Left ventricle myocardium inferior (tissue), 1 donor: ENCODE results near the gene IPPK. TPM values are rescaled to one million over a fixed set of nuclear protein-coding genes. Genes with fewer than 3 reads are reported as not detected.

Experiments used
- DNase-seq: peaks from one replicate; pipeline ENCODE4 v3.0.0-alpha.2; 2020
- H3K27ac ChIP-seq: fragments of 200-600 bp; replicated peaks from 2 replicates; pipeline ENCODE4 v1.8.0; 2021
- H3K27me3 ChIP-seq: fragments of 200-600 bp; 2 replicates; pipeline ENCODE4 v1.8.0; 2021; ENCODE audit warnings: low read depth
- H3K36me3 ChIP-seq: fragments of 200-600 bp; 2 replicates; pipeline ENCODE4 v1.8.0; 2021
- H3K4me1 ChIP-seq: fragments of 200-600 bp; 2 replicates; pipeline ENCODE4 v1.8.0; 2021
- H3K4me3 ChIP-seq: fragments of 200-600 bp; 2 replicates; pipeline ENCODE4 v1.8.0; 2021; ENCODE audit warnings: mild to moderate bottlenecking, moderate library complexity
- H3K9me3 ChIP-seq: fragments of 200-600 bp; replicated peaks from 2 replicates; pipeline ENCODE4 v1.8.0; 2021
- intact Hi-C: fragments of 100-400 bp; cut with micrococcal nuclease; formaldehyde crosslinking; loops from one replicate; pipeline ENCODE4 v1.11.0; 2022
- total RNA-seq: library from RNA; stranded (reverse); fragmentation: NEBNext Ultra II Directional; extraction: Animal tissue kit (Norgen Biotek cat#: 25700); gene quantifications from one replicate; pipeline ENCODE4 v1.2.1, GENCODE V29; 2021
- TF ChIP-seq, protein P1 (sequence below): fragments of 200-600 bp; IDR thresholded peaks from 2 replicates; pipeline ENCODE4 v1.8.0; 2021; ENCODE audit warnings: antibody characterized with exemption, mild to moderate bottlenecking, borderline replicate concordance
- donor health status: DM: no; HTN: yes; CAD: no; lungs with severe emphysema.

The IPPK gene
- total RNA-seq, 1 donor from 2014 or later: 7.3 TPM

DNA sequence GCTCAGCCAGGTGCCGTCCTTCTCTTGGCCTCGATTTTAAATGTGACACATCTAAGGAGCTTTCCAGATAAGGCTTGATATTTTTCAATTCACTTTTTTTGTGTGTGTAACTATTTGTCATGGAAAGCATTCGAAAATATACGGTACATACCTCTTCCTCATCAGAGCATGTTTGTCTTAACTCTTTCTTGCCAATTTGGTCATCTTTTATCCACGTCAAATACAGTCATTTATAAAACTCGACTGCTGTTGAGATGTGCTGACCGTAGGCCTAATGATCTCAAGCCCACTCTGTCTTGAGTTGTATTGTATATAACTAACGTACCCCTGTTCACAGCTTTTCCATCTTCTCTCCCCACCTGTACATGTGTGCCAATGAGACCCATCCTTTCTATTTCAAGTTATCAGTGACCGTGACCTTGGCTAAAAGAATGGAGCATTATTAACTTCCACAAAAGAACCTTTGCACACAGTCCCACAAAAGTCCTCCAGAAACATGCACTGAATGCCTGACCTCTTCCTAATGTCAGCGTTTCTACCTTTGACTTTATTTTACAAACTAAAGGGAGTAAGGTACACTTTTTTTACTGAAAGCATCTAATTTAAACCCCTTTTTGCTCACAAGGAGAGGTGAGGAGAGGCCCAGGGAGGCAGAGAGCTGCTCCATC is 61.6 kb downstream of the IPPK start:
- no peak overlapping the region for H3K4me3 ChIP-seq
- TF ChIP-seq, protein P1, sequence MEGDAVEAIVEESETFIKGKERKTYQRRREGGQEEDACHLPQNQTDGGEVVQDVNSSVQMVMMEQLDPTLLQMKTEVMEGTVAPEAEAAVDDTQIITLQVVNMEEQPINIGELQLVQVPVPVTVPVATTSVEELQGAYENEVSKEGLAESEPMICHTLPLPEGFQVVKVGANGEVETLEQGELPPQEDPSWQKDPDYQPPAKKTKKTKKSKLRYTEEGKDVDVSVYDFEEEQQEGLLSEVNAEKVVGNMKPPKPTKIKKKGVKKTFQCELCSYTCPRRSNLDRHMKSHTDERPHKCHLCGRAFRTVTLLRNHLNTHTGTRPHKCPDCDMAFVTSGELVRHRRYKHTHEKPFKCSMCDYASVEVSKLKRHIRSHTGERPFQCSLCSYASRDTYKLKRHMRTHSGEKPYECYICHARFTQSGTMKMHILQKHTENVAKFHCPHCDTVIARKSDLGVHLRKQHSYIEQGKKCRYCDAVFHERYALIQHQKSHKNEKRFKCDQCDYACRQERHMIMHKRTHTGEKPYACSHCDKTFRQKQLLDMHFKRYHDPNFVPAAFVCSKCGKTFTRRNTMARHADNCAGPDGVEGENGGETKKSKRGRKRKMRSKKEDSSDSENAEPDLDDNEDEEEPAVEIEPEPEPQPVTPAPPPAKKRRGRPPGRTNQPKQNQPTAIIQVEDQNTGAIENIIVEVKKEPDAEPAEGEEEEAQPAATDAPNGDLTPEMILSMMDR: no peak
- H3K27ac ChIP-seq: peak overlapping the region; percentile 86
- intact Hi-C loops: no loop called here
- H3K36me3 ChIP-seq: peaks cover 20% of the 10 kb centered on the region
- H3K27me3 ChIP-seq: no peaks in the 10 kb centered on the region
- no peak for DNase-seq
- peaks cover 18% of the 10 kb centered on the region for H3K9me3 ChIP-seq
- H3K4me1 ChIP-seq: peaks cover 52% of the 10 kb centered on the region

DNA sequence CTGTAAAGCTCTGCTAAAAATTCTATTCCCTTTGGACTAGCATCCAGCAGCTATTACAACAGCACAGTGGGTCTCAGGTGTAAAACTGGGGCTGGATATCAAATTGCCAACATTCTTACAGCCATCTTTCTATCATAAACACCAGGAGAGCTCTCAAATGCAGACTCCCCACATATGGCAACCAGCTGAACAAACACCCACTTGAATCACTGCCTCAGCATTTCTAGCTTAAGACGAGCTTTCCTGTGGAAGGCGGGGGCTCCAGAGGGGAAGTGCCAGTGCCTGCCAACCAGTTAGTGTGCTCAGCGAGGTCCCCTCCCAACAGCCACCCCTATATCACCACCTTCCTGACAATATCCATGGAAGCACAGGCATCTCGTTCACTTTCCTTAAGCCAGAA is 62.2 kb downstream of the IPPK start:
- intact Hi-C loops: no loop called here
- TF ChIP-seq, protein P1: no peak
- H3K27ac ChIP-seq: peak overlapping the region; percentile 86
- H3K36me3 ChIP-seq: peaks cover 14% of the 10 kb centered on the region
- peaks cover 52% of the 10 kb centered on the region for H3K4me1 ChIP-seq
- H3K9me3 ChIP-seq: peaks cover 18% of the 10 kb centered on the region
- H3K4me3 ChIP-seq: no peak overlapping the region
- DNase-seq: no peak
- no peaks in the 10 kb centered on the region for H3K27me3 ChIP-seq

DNA sequence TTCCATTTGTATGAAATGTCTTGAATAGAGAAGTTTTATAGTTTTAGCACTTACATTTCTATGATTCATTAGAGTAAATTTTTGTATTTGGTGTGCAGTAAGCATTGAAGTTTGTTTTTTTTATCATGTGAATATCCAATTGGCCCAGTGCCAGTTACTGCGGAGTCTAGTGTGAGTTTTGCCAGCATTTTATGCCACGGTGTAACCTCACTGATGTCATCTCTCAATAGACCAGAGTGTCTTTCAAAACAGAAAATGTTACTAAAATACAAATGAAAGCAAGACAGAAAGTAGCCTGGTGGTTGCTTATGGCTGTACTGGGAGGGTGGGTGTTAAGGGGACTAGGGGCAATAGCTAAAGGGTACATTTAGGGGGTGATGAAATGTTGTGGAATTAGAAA is 62.8 kb downstream of the IPPK start:
- Histone ChIP-seq H3K36me3 (peaks cover 7% of the 10 kb centered on the region), H3K9me3 (peaks cover 18% of the 10 kb centered on the region), H3K4me3 (no peak overlapping the region), H3K27ac (peak overlapping the region; percentile 86), H3K4me1 (peaks cover 48% of the 10 kb centered on the region), H3K27me3 (no peaks in the 10 kb centered on the region)
- TF ChIP-seq, protein P1: no peak
- intact Hi-C loops: no loop called here
- DNase-seq: no peak

DNA sequence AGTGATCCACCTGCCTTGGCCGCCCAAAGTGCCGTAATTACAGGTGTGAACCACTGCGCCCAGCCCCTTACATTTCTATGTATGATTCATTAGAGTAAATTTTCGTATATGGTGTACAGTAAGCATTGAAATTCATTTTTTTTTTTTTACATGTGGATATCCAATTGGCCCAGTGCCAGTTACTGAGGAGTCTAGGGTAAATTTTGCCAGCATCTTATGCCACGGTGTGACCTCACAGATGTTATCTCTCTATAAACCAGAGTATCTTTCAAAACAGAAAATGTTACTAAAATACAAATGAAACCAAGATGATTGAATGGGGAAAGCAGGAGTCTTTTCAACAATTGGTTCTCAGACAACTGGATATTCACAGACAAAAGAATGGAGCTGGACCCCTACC is 64.7 kb downstream of the IPPK start:
- H3K9me3 ChIP-seq: peaks cover 18% of the 10 kb centered on the region
- intact Hi-C loops: no loop called here
- H3K36me3 ChIP-seq: no peaks in the 10 kb centered on the region
- TF ChIP-seq, protein P1: no peak
- H3K4me1 ChIP-seq: peaks cover 43% of the 10 kb centered on the region
- no peak for DNase-seq
- H3K27ac ChIP-seq: no peak overlapping the region
- H3K27me3 ChIP-seq: no peaks in the 10 kb centered on the region
- H3K4me3 ChIP-seq: no peak overlapping the region

DNA sequence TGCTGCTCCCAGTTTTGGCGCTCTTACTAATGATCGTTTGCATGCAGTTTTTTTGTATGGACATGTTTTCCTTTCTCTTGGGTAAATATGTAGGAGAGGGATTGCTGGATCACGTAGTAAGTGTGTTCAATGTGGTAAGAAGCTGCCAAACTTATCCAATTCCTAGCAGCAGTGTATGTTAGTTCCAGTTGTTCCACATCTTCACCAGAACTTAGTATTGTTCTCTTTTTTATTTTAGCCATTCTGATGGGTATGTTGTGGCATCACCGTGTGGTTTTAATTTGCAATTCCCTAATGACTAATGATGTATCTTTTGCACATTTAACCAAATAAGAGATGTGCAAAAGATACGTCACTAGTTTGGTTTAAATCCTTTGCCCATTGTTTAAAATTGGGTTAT is 65.9 kb downstream of the IPPK start:
- H3K4me3 ChIP-seq: no peak overlapping the region
- H3K27ac ChIP-seq: no peak overlapping the region
- no peaks in the 10 kb centered on the region for H3K36me3 ChIP-seq
- H3K4me1 ChIP-seq: peaks cover 45% of the 10 kb centered on the region
- TF ChIP-seq, protein P1: no peak
- H3K9me3 ChIP-seq: peaks cover 18% of the 10 kb centered on the region
- intact Hi-C loops: no loop called here
- H3K27me3 ChIP-seq: no peaks in the 10 kb centered on the region
- no peak for DNase-seq
